HG03039 (cell line): Measurements from ENCODE around the gene HOXA11.

Experiments used
- ATAC-seq: cut with Tn5 transposase; IDR thresholded peaks from one replicate; pipeline ENCODE4 v1.9.1; 2021; ENCODE audit warnings: mild to moderate bottlenecking, moderate library complexity; ENCODE audit not compliant: unreplicated experiment

The HOXA11 gene

DNA sequence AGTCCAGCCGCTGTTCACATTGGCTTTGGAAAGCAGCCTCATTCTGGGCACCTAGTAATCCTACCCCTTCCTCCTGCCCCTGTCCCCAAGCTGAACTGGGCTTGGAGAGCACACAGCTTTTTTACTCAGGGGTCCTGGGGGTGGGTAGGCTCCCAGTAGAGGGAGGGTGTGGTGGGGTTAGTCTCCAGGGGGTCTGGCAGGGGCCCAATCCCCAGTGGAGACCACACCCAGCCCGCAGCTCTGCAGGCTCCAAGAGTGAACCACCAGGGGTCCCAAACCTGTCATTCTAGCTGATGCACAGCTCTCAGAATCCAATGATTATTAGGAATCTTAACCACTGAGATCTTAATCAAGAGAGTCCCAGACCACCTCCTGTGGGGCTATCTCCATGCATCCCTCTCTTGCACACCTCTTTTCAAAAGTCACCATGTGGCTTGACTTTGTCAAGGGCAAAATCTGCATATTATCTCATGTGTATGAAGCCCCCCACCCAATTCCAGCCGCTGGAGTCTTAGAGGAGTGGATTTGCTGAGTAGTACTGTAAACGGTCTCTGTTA lies 2.7 kb downstream of the HOXA11 start:
- ATAC-seq, result no peak

- ATAC-seq, result no peak
These were observed 3.2 kb downstream of the HOXA11 start for GRCh38 chr7:27181795-27182275.

GRCh38 chr7:27180431-27181420 lies 4.3 kb downstream of the HOXA11 start:
- ATAC-seq, result no peak

- no peak for ATAC-seq
These were observed 5.3 kb downstream of the HOXA11 start for GRCh38 chr7:27179503-27180430.

DNA sequence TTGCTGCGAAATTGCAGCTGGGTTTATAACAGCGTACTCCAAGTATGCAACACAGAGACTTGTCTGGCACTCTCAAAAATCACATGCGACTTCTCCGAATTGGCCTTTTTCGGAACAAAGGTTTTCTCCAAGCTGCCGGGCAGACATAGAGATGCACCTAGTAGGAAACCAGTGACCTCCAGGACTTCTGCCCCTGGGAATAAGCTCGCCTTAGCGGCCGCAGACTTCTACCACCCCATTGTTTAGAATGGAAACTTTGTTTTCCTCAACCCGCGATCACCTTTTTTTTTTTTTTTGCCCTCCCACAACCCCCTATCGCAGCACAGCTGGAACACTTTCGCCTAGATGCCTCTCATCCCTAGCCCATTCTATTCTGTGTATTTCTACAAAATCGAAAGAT lies 6.0 kb downstream of the HOXA11 start:
- no peak for ATAC-seq

DNA sequence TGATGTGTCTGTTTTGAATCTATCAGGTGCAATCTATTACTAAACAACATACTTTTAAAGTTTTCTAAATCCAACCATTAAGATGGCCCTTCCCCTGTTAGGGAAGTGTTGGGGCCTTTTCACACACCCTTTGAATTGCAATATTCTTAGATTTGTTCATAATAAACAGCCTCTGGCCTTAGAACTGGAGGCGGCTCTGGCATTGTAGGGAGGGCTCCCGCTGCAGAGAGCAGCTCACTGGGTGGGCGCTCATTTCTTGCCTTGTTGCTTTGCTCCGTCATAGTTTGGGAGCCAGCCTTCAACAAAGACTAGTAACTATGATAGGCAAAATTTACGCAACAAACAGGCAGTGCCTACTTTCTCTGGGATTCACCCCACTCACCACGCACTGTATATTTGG lies 6.7 kb downstream of the HOXA11 start:
- no peak for ATAC-seq

GRCh38 chr7:27177795-27178320 lies 7.2 kb downstream of the HOXA11 start:
- ATAC-seq, result no peak

DNA sequence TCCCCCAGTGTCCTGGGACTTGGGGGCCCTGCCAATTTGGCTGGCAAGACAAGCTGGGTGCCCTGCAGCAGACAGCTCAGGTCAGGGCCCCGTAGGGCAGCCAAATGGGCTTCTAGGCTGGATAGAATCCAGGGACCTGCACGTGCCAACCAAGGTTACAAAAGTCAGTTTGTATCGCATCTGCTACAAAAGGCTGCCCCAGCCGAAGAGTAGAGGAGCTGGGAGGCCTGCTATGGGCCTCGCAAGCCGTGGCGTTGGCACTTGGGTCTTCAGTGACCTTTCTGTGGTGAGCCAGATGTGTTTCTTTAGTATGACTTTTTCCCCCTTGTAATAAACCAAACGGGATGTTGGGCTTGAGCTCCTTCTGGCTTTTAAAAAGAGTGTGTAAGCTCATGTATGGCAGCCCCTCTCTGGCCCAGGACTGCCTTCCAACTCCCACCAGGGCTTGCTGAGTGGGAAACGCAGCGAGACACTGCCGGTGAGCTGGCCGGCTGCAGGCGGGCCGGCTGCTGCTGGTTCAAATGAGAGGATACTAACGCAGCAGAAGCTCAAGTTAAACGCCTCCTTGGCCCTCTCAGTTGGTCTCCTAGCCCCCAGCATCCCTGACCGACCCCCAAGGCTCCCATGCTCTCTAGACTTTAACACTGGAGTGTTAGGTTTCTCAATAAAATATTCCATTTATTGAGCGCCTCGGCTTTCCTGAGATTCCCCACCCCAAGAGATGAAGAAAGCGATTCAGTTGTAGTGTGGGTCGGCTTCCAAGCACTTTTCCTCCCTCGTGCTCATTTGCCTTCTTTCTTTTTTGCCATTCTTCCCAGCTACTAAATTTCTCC lies 7.9 kb downstream of the HOXA11 start:
- ATAC-seq, result no peak

GRCh38 chr7:27176524-27176845 lies 8.5 kb downstream of the HOXA11 start:
- ATAC-seq, result no peak

DNA sequence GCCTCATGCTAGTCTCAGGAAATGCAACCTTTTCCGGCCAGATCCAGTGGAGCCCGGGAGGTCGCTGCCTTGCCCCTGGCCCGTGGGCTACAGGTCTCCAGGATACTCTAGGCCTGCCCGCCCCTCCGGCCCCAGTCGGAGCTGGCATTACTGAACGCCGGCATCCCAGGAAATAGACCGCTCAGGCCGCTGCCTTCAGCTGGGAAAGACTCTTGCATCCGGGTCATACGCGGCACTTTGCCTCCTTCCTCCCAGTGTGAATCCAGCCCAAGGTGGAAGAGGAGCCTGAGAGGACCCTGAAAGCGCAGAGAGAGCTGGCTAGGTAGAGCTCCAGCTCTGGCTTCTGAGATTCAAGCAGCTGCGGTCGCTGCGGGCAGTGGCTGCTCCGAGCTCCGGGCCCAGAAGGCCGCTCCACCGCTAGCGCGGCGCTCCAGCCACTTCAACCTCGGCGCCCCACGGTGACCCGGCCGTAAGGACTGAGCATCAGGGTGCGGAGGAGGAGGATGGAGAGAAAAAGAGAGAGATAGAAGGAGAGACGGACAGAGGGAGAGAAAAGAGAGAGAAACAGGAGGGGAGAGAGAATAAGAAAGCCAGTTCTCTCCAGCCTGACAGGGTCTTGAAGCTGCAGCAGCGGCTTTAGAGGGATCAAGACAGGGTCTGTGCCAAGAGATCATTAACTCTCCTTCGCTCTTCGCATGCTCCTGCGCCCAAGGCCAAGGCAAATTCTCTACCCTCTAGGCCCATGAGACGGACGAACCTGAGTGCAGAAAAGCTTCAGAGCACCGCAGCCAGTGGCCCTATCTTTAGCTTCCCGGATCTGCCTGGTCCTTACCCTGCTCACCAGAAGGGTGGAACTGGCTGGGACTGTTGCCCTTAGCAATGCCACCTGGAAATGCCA lies 9.2 kb downstream of the HOXA11 start:
- ATAC-seq, result no peak

- ATAC-seq, result no peak
These were observed 10.0 kb downstream of the HOXA11 start for GRCh38 chr7:27174874-27175625.

GRCh38 chr7:27173956-27174873 lies 10.8 kb downstream of the HOXA11 start, which contains the start of gene HOXA10:
TSS of gene HOXA10 (minus strand) at chr7:27174320. CDS start at chr7:27174306, 14 bp downstream.
- no peak for ATAC-seq

- no peak for ATAC-seq
These were observed 11.5 kb downstream of the HOXA11 start for GRCh38 chr7:27173511-27173955.

DNA sequence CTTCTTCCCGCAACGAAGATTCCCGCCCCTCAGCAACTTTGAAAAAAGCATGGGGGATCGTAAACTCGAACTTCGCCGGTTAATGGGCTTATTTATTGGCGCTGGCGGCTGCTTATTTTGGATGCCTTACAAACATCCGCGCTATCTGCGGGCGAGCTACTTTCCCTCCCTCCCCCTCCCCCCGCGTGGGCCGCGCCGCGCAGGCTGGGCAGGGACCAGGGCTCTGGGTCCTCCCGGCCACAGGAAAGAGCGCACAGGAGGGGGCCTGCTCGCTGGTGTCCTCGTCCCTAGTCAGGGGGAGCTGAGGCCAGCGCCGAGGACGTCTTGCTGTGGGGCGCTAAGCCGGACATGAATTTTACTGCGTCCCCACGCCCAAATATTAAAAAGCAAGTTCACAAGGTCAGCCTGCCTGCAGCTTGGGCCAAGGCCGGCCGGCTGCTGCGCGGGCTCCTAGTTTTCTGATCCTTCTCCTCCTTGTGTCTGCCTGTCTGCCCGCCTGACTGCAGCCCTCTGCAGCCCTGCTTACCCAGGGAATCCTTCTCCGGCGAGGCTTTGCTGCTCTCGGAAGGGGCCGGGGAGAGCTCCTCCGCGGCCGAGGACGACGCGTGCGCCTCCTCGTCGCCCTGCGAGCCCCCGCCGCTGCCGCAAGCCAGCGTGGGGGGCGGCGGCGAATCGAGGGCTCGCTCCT lies 12.1 kb downstream of the HOXA11 start:
- ATAC-seq, result no peak

DNA sequence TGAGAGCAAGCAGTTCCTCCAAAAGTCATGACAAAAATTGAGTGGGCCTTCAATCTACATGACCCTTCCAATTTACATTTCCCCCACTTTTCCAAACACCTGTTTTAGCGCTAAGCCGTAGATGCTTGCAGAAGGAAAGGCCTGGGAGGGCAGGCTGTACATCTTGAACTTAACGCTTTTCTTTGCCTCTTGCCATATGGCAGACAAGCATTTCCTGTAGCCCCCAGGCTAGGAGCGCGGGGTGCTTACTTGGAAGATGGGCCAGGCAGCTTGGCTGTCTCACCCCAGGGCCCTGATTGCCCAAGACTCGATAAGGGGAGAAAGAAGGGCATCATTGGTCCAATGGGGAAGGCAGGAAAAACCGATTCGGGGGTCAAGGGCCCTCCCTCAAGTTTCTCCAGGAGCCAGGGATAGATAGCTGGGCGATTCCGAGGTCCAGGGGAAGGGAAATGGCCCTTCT lies 12.7 kb downstream of the HOXA11 start:
- ATAC-seq, result no peak

DNA sequence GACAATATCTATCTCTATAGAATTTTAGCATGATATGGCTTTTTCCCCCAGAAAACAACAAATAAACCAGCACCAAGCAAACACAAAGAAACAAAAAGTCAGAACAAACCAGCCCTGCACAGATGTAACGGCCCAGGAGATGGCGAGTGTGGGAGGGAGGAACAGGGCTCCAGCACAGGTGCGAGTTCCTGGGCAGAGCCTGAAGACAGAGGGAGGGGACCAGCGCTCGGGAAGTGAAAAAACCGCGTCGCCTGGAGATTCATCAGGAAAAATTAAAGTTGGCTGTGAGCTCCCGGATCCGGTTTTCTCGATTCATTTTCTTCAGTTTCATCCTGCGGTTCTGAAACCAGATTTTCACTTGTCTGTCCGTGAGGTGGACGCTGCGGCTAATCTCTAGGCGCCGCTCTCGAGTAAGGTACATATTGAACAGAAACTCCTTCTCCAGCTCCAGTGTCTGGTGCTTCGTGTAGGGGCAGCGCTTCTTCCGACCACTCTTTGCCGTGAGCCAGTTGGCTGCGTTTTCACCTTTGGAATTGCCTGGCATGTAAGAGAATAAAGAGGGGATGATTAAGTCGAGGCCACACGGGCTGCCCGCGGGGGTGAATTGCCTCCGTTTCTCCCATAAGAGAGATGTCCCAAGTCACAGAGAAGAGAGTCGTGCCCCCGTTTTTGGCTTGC lies 13.3 kb downstream of the HOXA11 start:
- no peak for ATAC-seq
